H1 (cell line): ENCODE results near the gene COG4. TPM values are rescaled to one million over a fixed set of nuclear protein-coding genes. Genes with fewer than 3 reads are reported as not detected.

Experiments
- GTF2F1 ChIP-seq: IDR thresholded peaks from 2 replicates; pipeline ENCODE4 v1.6.1; 2012; ENCODE audit warnings: low read depth, low read length, improper control_type of control experiment, borderline replicate concordance
- RAD21 ChIP-seq, 2 experiments: IDR thresholded peaks in 1 of 2; conservative IDR thresholded peaks in 1 of 2; 2 replicates each; pipeline ENCODE4 v1.6.1; 2011; ENCODE audit warnings: low read depth in 2 of 2, low read length in 2 of 2, improper control_type of control experiment in 1 of 2, inconsistent platforms in 1 of 2, mild to moderate bottlenecking in 1 of 2, moderate library complexity in 1 of 2
- SP4 ChIP-seq: IDR thresholded peaks from 2 replicates; pipeline ENCODE4 v1.6.1; 2012; ENCODE audit warnings: low read length, inconsistent platforms
- polyA plus RNA-seq, 7 experiments: library from polyadenylated mRNA; depleted of rRNA in 3 of 7; stranded (reverse) in 5 of 7; unstranded in 2 of 7; fragments of >200 nt in 5 of 7; fragments of 200-250 nt in 2 of 7; gene quantifications; 1 replicate in 5 of 7; 2 replicates in 1 of 7; 4 replicates in 1 of 7; pipeline versions ENCODE4 v1.2.1 to v1.2.3, GENCODE V29; 2011 to 2013; ENCODE audit warnings: missing spikeins in 2 of 7, mixed read lengths in 2 of 7
- total RNA-seq: library from RNA; stranded (reverse); fragmentation: NEBNext Ultra II Directional; extraction: Animal tissue kit (Norgen Biotek cat#: 25700); gene quantifications from 2 replicates; pipeline ENCODE4 v1.2.1, GENCODE V29; 2021
- TF ChIP-seq, protein P1 (sequence below): IDR thresholded peaks from 2 replicates; pipeline ENCODE4 v1.6.1; 2011; ENCODE audit warnings: low read depth, mild to moderate bottlenecking, low read length; ENCODE audit not compliant: insufficient read depth

COG4 gene
- total and polyA plus RNA-seq, 2 of the 8 experiments (the other 6 are each of a cell fraction or from before 2014, with no cell fraction given), result 46.1 to 50.2 TPM

DNA sequence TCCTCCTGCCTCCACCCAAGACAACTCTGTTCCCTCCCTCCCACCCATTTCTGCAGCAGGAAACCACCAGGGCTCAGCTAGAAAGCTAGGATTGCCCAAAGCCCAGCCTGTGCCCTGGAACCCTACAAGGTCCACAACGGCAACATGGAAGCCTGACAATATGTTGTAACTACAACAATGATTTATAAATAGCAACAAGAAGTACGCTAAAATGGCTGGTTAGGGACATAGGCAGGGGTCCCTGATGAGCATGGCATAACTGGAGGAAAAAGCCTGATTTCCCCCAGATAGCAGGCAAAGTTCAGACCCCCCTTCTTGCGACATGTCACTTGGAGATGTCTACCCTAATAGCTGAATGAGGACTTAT lies 91.0 kb downstream of the COG4 start (continued):
- TF ChIP-seq RAD21 (IDR thresholded peaks at IDR 0.05 in 1 of 2, conservative IDR thresholded peaks at IDR 0.05 in 1 of 2; ENCODE audit: low read depth in 2 of 2, low read length in 2 of 2) (no peak), GTF2F1 (no peak), SP4 (no peak)
- TF ChIP-seq, protein P1, sequence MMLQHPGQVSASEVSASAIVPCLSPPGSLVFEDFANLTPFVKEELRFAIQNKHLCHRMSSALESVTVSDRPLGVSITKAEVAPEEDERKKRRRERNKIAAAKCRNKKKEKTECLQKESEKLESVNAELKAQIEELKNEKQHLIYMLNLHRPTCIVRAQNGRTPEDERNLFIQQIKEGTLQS, result no peak
- TF ChIP-seq, all 59 proteins: peak for 0
